HUES6 (cell line): ENCODE data around the gene PIGS.

ENCODE experiments used
- H3K27ac ChIP-seq: 2 replicates; pipeline ENCODE4 v1.7.0; 2013; ENCODE audit warnings: low read depth, mild to moderate bottlenecking, low read length, inconsistent platforms
- H3K27me3 ChIP-seq: 2 replicates; pipeline ENCODE4 v1.6.1; 2013; ENCODE audit warnings: low read length; ENCODE audit not compliant: control insufficient read depth, insufficient read depth
- H3K36me3 ChIP-seq: 2 replicates; pipeline ENCODE4 v1.6.1; 2013; ENCODE audit warnings: low read length; ENCODE audit not compliant: control insufficient read depth, insufficient read depth
- H3K4me1 ChIP-seq: 2 replicates; pipeline ENCODE4 v1.6.1; 2013; ENCODE audit warnings: low read length; ENCODE audit not compliant: control insufficient read depth, insufficient read depth
- H3K4me3 ChIP-seq: 2 replicates; pipeline ENCODE4 v1.5.1; 2013; ENCODE audit warnings: low read depth, low read length
- H3K9ac ChIP-seq: one replicate; pipeline ENCODE4 v1.6.1; 2013; ENCODE audit warnings: mild to moderate bottlenecking, low read length
- H3K9me3 ChIP-seq: 2 replicates; pipeline ENCODE4 v1.6.1; 2013; ENCODE audit warnings: low read depth, low read length; ENCODE audit not compliant: control insufficient read depth, insufficient read depth

The PIGS gene

DNA sequence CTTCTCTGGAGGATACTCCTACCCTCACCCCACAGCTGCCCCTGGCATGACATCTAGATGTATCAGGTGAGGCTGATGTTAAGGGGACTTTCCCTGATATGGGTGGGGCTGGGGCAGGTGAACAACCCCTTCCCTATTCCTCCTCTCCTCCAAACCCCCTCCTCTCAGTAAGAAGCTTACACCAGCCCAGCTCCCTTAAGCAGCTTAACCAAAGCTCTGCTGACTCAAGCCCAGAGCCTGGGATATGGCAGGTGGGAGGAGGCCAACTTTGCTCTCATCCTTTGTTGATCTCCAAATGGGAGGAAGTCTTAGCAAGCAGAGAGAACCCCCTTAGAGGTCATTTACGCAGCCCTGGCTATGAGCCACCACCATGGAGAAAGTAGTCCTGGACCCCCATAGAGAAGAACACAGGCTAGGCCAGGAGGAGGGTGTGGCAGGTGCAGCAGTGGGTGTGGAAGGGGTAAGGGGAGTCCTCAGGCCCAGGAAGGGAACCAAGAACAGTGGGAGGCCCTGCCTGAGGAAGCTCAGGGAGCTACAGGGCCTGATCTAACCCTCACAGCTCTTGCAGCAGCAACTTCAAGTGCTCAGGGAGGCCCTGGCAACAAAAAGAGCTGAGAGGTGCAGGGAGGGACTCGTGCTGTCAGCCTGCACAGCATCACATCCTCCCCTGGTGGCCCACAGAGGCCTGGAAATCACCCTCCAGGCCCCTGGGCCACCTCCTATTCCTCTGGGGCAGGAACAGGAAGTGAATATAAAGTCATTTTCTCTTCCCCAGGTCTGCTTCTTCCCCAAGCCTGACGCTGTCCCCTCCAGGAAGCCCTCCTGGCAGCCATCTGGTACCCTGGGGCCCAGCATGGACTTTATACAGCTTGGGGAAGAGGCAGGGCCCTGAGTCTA, 21.8 kb downstream of the PIGS start:
- no peak overlapping the region for H3K4me3 ChIP-seq
- H3K27ac ChIP-seq = no peak overlapping the region

DNA sequence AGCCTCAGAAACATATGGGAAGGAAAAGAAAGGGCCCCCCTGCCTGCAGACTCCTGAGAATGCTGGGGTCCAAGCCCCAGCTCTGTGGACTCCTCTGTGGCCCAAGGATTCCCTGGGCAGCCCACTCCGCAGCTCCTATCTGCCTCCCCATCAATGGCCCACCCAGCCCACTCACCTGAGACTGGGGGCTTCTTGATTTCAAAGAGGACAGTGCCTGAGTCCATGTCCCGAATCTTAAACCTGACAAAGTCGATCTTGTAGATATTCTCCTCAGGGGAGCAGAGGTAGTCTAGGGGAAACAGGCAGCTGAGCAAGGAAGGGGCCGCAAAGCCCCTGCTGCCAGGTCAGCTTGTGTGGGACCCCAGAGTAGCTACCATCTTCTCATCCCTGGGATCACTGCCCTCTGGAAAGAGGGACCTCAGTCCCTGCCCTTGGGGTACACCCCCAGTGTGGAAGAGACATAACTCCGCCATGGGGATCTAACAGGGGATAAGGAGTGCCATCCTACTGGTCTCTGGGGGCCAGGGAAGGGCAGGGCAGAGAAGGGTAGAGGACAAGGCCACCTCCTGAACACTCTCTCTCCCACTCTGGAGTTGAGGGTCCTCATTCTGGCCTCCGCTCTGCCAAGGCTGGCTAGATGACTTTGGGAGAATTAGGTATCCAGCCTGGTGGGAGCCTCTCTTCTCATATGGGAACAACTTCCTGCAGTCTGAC, 22.8 kb downstream of the PIGS start:
- Histone ChIP-seq H3K27me3 (no peaks in the 10 kb centered on the region), H3K4me1 (peaks cover 35% of the 10 kb centered on the region), H3K27ac (no peak overlapping the region), H3K4me3 (no peak overlapping the region), H3K36me3 (peaks cover 17% of the 10 kb centered on the region; the same call in 1 of the 2 replicates), H3K9ac (no peak overlapping the region), H3K9me3 (no peaks in the 10 kb centered on the region)

More for the DNA sequence above, 21.8 kb downstream of the PIGS start:
- Histone ChIP-seq H3K27me3 (no peaks in the 10 kb centered on the region), H3K36me3 (peaks cover 26% of the 10 kb centered on the region), H3K4me1 (peaks cover 29% of the 10 kb centered on the region), H3K9me3 (no peaks in the 10 kb centered on the region), H3K9ac (no peak overlapping the region)

DNA sequence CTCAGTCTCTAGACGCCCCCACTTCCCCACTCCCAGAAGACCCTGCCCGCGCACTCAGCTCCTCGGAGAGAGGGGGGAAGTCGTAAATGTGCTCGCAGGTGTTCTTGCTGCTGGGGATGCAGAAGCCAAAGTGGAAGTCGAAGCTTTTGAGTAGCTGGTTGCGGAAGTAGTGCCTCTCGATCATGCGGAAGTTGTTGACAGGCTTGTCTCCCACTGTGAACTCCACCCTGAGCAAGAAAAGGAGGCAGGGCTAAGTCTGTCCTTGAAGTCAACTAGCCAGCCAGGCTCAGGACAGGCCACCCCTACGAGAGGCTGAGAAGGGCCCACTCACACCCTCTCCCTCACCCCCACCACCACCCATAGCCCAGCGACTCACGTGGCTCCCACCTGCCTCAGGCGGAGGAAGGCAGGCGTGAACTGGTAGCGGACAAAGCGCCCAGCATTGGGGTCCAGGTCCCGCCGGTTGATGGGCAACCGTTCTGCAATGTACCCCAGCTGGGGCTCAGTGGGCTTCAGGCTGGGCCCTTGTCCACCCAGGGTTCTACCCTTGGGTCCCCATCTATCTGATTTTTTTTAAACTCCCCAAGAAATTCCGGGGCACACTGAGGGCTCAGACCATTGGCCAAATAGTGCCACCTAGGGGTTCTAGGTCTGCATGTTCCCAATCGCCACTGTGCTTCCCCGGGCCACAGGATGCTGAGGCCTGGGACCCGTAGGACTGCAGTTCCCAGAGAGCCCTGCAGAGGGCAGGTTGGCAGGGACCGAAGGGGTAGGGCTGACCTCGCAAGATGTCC, 23.5 kb downstream of the PIGS start:
- H3K27me3 ChIP-seq = no peaks in the 10 kb centered on the region
- no peak overlapping the region for H3K4me3 ChIP-seq
- H3K9ac ChIP-seq = no peak overlapping the region
- no peaks in the 10 kb centered on the region for H3K9me3 ChIP-seq
- H3K27ac ChIP-seq = no peak overlapping the region
- H3K4me1 ChIP-seq = peaks cover 31% of the 10 kb centered on the region
- H3K36me3 ChIP-seq = peaks cover 11% of the 10 kb centered on the region; the same call in 1 of the 2 replicates

DNA sequence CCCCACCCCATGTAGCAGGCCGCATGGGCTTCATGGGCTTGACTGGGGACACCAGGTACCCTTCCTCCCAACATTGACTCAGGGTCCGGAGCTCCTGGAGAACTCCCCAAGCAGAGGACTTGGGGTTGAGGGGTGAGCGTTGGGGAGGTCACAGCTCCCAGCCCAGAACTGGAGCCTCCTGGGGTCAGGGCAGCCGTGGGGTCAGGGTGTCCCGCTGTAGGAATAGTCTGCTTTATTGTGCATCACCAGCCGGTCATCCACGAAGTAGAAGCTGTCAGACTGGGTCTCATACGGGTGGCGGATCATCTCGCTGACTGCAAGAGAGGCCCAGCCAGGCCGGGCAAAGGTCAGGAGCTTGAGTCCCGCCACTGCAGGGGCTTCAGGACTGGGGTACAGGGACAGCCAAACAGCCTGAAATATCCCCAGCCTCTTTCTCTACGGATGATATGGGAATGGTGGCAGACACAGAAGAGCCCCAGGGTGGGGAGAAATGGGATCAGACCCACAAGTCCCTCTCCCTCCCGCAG, 24.2 kb downstream of the PIGS start:
- Histone ChIP-seq H3K4me1 (peaks cover 29% of the 10 kb centered on the region), H3K27ac (no peak overlapping the region)

DNA sequence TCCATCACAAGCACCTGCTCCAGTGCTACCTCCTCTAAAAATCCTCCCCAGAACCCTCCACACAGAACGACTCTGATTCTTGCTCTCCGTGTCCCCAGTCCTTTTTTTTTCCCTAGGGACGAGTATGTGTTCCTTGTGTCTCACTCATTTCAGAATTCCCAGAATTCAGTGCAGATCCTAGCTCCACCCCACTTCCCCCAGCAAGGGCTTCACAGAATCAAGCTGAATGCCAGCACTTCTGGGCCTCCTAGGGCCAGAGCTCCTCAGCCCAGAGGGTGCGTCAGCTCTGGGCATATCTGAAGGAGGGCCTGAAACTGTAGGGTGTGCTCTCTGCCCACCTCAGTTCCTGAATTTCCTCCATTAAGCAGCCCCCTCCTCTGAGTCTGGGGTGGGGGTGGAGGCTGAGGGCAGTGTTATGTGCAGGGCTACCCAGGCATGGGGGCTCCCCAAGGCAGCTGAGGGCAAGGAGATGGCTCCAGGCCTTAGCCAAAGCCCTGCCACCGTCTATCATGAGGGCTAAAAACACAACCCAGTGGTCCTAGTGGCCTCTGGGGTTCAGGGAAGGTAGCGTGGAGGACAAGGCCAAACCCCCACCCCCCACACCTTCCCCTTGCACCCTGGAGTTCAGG, 25.4 kb downstream of the PIGS start:
- peaks cover 11% of the 10 kb centered on the region; the same call in 1 of the 2 replicates for H3K36me3 ChIP-seq
- H3K4me1 ChIP-seq = peaks cover 23% of the 10 kb centered on the region
- no peaks in the 10 kb centered on the region for H3K9me3 ChIP-seq
- no peaks in the 10 kb centered on the region for H3K27me3 ChIP-seq
- H3K9ac ChIP-seq = no peak overlapping the region
- no peak overlapping the region for H3K4me3 ChIP-seq
- H3K27ac ChIP-seq = no peak overlapping the region

More for the DNA sequence above, 24.2 kb downstream of the PIGS start:
- no peaks in the 10 kb centered on the region for H3K27me3 ChIP-seq
- H3K9me3 ChIP-seq = no peaks in the 10 kb centered on the region
- H3K36me3 ChIP-seq = peaks cover 11% of the 10 kb centered on the region; the same call in 1 of the 2 replicates
- H3K4me3 ChIP-seq = no peak overlapping the region
- no peak overlapping the region for H3K9ac ChIP-seq

DNA sequence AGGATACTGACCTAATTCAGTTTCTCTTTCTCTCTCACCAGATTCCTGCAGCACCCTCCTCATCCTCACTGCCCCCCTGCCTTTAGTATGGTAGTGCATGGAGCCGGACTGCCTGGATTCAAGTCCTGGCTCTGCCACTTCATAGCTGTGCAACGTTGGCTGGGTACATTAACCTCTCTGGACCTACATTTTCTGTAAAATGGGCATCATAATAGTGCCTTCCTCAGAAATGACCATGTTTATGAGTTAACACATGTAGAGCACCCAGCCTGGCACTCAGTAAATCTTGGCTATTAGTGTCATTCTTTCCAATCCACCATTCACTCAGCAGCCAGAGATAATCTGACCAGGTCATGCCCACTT, 26.2 kb downstream of the PIGS start:
- H3K9me3 ChIP-seq = no peaks in the 10 kb centered on the region
- no peaks in the 10 kb centered on the region for H3K27me3 ChIP-seq
- no peak overlapping the region for H3K4me3 ChIP-seq
- peaks cover 11% of the 10 kb centered on the region; the same call in 1 of the 2 replicates for H3K36me3 ChIP-seq
- peaks cover 23% of the 10 kb centered on the region for H3K4me1 ChIP-seq
- H3K9ac ChIP-seq = no peak overlapping the region
- no peak overlapping the region for H3K27ac ChIP-seq

DNA sequence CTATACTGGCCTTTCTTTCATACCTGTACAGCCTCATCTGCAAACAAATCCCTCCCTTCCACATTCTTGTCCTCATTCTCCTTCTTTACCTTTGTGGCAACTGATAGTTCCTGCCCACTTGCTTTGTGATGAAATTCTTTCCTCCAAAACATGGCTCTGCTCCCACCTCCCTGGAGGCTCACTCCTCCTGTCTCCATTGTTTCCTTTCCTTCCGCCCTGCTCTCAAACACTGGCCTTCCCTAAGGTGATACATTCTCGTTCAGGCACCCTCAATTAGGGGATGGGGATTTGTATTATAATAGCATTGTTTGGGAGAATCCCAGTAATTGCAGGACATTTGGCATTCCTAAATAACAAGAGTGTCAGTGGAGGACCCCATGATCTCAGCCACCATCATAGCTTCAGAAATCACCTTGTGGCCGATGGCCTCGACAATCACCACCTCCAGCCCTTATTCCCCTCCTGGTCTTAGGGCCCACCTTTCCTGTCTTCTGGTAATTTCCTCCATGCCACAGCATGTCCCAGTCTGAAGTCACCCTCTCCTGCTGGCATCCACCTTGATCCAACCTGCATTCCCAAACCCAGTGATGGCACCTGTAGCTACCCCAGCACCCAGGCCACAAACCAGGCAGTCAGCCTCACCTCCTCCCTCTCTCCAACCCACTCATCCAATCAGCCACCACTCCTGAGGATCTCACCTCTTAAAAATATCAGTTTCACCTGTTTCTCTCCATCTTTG, 26.8 kb downstream of the PIGS start:
- Histone ChIP-seq H3K4me1 (peaks cover 21% of the 10 kb centered on the region), H3K27ac (no peak overlapping the region), H3K36me3 (peaks cover 11% of the 10 kb centered on the region; the same call in 1 of the 2 replicates), H3K9me3 (no peaks in the 10 kb centered on the region), H3K4me3 (no peak overlapping the region), H3K27me3 (no peaks in the 10 kb centered on the region), H3K9ac (no peak overlapping the region)

DNA sequence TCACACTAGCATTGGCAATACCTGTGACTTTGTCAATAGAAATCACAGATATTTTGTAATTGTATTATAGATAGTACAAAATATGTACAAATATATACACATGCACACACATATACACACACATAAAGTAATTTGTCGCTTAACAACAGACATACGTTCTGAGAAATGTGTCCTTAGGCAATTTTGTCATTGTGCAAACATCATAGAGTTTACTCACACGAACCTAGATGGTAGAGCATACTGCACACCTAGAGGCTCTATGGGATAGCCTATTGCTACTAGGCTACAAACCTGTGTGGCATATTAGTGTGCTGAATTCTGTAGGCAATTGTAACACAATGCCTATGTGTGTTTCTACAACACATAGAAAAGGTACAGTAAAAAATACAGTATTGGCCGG, 29.9 kb downstream of the PIGS start:
- peaks cover 2% of the 10 kb centered on the region; the same call in 1 of the 2 replicates for H3K36me3 ChIP-seq
- H3K4me1 ChIP-seq = peaks cover 14% of the 10 kb centered on the region
- H3K9me3 ChIP-seq = no peaks in the 10 kb centered on the region
- H3K4me3 ChIP-seq = no peak overlapping the region
- H3K27ac ChIP-seq = no peak overlapping the region
- no peaks in the 10 kb centered on the region for H3K27me3 ChIP-seq
- H3K9ac ChIP-seq = no peak overlapping the region

DNA sequence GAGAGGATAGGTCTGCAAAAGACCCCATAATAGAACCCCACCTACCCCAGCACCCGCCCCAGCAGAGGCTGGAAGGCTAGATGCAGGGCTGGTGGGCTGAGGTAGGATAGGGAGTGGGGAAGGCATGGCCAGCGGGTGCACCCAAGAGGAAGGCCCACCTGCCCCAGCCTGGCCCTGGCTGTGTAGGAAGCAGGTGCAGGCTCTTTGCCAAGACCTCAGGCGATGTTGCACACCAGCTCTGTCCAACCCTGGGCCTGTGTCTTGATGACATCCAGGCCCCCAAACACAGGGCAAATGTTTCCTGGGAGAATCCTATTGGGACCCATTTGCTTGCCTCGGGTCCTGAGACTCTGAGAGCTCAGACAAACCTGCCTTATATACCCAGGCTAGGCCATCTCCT, 31.1 kb downstream of the PIGS start:
- Histone ChIP-seq H3K4me1 (peaks cover 11% of the 10 kb centered on the region), H3K4me3 (no peak overlapping the region), H3K27me3 (no peaks in the 10 kb centered on the region), H3K9ac (no peak overlapping the region), H3K9me3 (no peaks in the 10 kb centered on the region), H3K36me3 (no peaks in the 10 kb centered on the region), H3K27ac (no peak overlapping the region)
